GM12878 (cell line): ENCODE measurements around the gene FKBP6.

Experiments used
- BCL3 ChIP-seq: IDR thresholded peaks from 2 replicates; pipeline ENCODE4 v1.6.1; 2011; ENCODE audit warnings: borderline replicate concordance, low read depth, mild to moderate bottlenecking, moderate library complexity, low read length; ENCODE audit not compliant: insufficient read depth, poor library complexity, severe bottlenecking
- CHD2 ChIP-seq: IDR thresholded peaks from 2 replicates; pipeline ENCODE4 v1.6.1; 2011; ENCODE audit warnings: low read depth, low read length, improper control_type of control experiment, borderline replicate concordance
- CREM ChIP-seq: IDR thresholded peaks from 2 replicates; pipeline ENCODE4 v1.6.1; 2014; ENCODE audit warnings: antibody characterized with exemption, low read depth
- CTCF ChIP-seq, 3 experiments: IDR thresholded peaks in 2 of 3; conservative IDR thresholded peaks in 1 of 3; 2 replicates each; pipeline ENCODE4 v1.5.1; 2011; ENCODE audit warnings: low read depth in 3 of 3, low read length in 3 of 3, mild to moderate bottlenecking in 3 of 3, control low read depth in 2 of 3, moderate library complexity in 2 of 3, inconsistent platforms in 1 of 3, mixed read lengths in 1 of 3; ENCODE audit not compliant: control insufficient read depth in 2 of 3, insufficient read depth in 1 of 3; ENCODE audit errors: extremely low read depth in 1 of 3
- EP300 ChIP-seq, 2 experiments: fragments of 150-350 bp in 1 of 2; IDR thresholded peaks; 2 replicates each; pipeline ENCODE4 v1.6.1; 2011 to 2012; ENCODE audit warnings: low read depth in 2 of 2, low read length in 2 of 2, borderline replicate concordance in 1 of 2, improper control_type of control experiment in 1 of 2, inconsistent platforms in 1 of 2; ENCODE audit not compliant: control insufficient read depth in 1 of 2
- EZH2 ChIP-seq: IDR thresholded peaks from 2 replicates; pipeline ENCODE4 v1.6.1; 2012; ENCODE audit warnings: low read depth, mild to moderate bottlenecking, control low read depth, inconsistent platforms, low read length, borderline replicate concordance; ENCODE audit not compliant: control insufficient read depth
- HCFC1 ChIP-seq: fragments of 150-350 bp; IDR thresholded peaks from 2 replicates; pipeline ENCODE4 v1.6.1; 2014; ENCODE audit warnings: low read length
- PKNOX1 ChIP-seq: fragments of 450-650 bp; IDR thresholded peaks from 2 replicates; pipeline ENCODE4 v1.6.1; 2016; ENCODE audit warnings: mild to moderate bottlenecking
- SMC3 ChIP-seq: IDR thresholded peaks from 2 replicates; pipeline ENCODE4 v1.6.1; 2011; ENCODE audit warnings: low read length, improper control_type of control experiment, borderline replicate concordance
- SUZ12 ChIP-seq: fragments of 200-600 bp; sonication (generic); IDR thresholded peaks from one replicate; pipeline ENCODE4 v1.6.1; 2018; ENCODE audit warnings: antibody characterized with exemption, mild to moderate bottlenecking; ENCODE audit not compliant: unreplicated experiment

GRCh38 chr7:73369009-73369408 is 41.0 kb downstream of the FKBP6 start:
- TF ChIP-seq PKNOX1, result no peak
- TF ChIP-seq EP300 (IDR thresholded peaks at IDR 0.05; ENCODE audit: borderline replicate concordance in 1 of 2, control insufficient read depth in 1 of 2, low read depth in 2 of 2, low read length in 2 of 2), result no peak
- no peak for TF ChIP-seq CTCF (IDR thresholded peaks at IDR 0.05 in 2 of 3, conservative IDR thresholded peaks at IDR 0.05 in 1 of 3; ENCODE audit: control insufficient read depth in 2 of 3, extremely low read depth in 1 of 3, insufficient read depth in 1 of 3, low read depth in 3 of 3, low read length in 3 of 3)
- TF ChIP-seq HCFC1, result no peak
- TF ChIP-seq SMC3, result no peak
- TF ChIP-seq CREM, result no peak
- no peak for TF ChIP-seq SUZ12
- TF ChIP-seq CHD2, result no peak
- no peak for TF ChIP-seq BCL3
- no peak for TF ChIP-seq EZH2
